K562 (cell line): ENCODE results near the gene FTL. TPM values are rescaled to one million over a fixed set of nuclear protein-coding genes. Genes with fewer than 3 reads are reported as not detected.

Source experiments
- E4F1 ChIP-seq: fragments of 250-450 bp; sonication (Bioruptor Pico); IDR thresholded peaks from 2 replicates; pipeline ENCODE4 v1.5.0; 2021; ENCODE audit warnings: mild to moderate bottlenecking, borderline replicate concordance
- HNRNPL ChIP-seq: fragments of 200-400 bp; formaldehyde crosslinking; IDR thresholded peaks from 2 replicates; pipeline ENCODE4 v1.6.1; 2017; ENCODE audit warnings: low read depth, mild to moderate bottlenecking, low read length
- HNRNPUL1 ChIP-seq: fragments of 200-400 bp; formaldehyde crosslinking; IDR thresholded peaks from 2 replicates; pipeline ENCODE4 v1.6.1; 2017; ENCODE audit warnings: low read length
- KLF10 ChIP-seq: fragments of 250-450 bp; sonication (Bioruptor Pico); IDR thresholded peaks from 2 replicates; pipeline ENCODE4 v1.6.1; 2021; ENCODE audit warnings: matching md5 sums
- MEF2D ChIP-seq: conservative IDR thresholded peaks from 2 replicates; pipeline ENCODE4 v1.6.1; 2016; ENCODE audit warnings: low read depth, missing genetic modification characterization, missing compliant biosample characterization
- NFYB ChIP-seq: IDR thresholded peaks from 2 replicates; pipeline ENCODE4 v1.6.1; 2011; ENCODE audit warnings: mild to moderate bottlenecking, moderate library complexity; ENCODE audit not compliant: insufficient read length; ENCODE audit errors: extremely low read depth
- RBFOX2 ChIP-seq: fragments of 200-400 bp; formaldehyde crosslinking; IDR thresholded peaks from 2 replicates; pipeline ENCODE4 v1.6.1; 2017; ENCODE audit warnings: low read depth, mild to moderate bottlenecking, low read length, moderate library complexity
- RFX7 ChIP-seq: fragments of 250-450 bp; sonication (Bioruptor Pico); IDR thresholded peaks from 2 replicates; pipeline ENCODE4 v1.5.1; 2021; ENCODE audit warnings: mild to moderate bottlenecking
- RNF2 ChIP-seq: sonication (generic); IDR thresholded peaks from 2 replicates; pipeline ENCODE4 v1.6.1; 2016
- SPI1 ChIP-seq: IDR thresholded peaks from 2 replicates; pipeline ENCODE4 v1.6.1; 2011; ENCODE audit warnings: low read depth, low read length, control low read depth, borderline replicate concordance
- U2AF1 ChIP-seq: fragments of 200-400 bp; formaldehyde crosslinking; optimal IDR thresholded peaks from 2 replicates; pipeline ENCODE3; 2017; ENCODE audit warnings: mild to moderate bottlenecking, low read depth, low read length, moderate library complexity
- U2AF2 ChIP-seq: fragments of 200-400 bp; formaldehyde crosslinking; optimal IDR thresholded peaks from 2 replicates; pipeline ENCODE3; 2017; ENCODE audit warnings: low read depth, mild to moderate bottlenecking, low read length
- polyA plus RNA-seq, 8 experiments: library from polyadenylated mRNA; depleted of rRNA in 4 of 8; stranded (reverse) in 5 of 8; unstranded in 3 of 8; fragments of >200 nt; fragmentation: Nextera tagmentation in 2 of 8; fragmentation: Illumina TruSeq in 1 of 8; extraction: Ambion mirVana in 2 of 8; extraction: Trizol in 1 of 8; gene quantifications; 2 replicates each; pipeline versions ENCODE4 v1.2.1 to v1.2.3, GENCODE V29; 2011 to 2014; ENCODE audit warnings: inconsistent platforms in 1 of 8, missing spikeins in 1 of 8
- total RNA-seq, 7 experiments: library from RNA; depleted of rRNA in 6 of 7; stranded (reverse); fragments of >200 nt in 6 of 7; fragmentation: Illumina TruSeq in 2 of 7; extraction: Trizol in 2 of 7; gene quantifications; 2 replicates each; pipeline versions ENCODE4 v1.2.1 to v1.2.3, GENCODE V29; 2011 to 2021; ENCODE audit warnings: low replicate concordance in 1 of 7
- TF ChIP-seq, protein P1 (sequence below): fragments of 250-450 bp; sonication (Bioruptor Pico); IDR thresholded peaks from 2 replicates; pipeline ENCODE4 v1.4.0; 2020
- TF ChIP-seq, protein P2 (sequence below): fragments of 250-450 bp; sonication (Bioruptor Pico); IDR thresholded peaks from 2 replicates; pipeline ENCODE4 v1.5.0; 2020; ENCODE audit warnings: mild to moderate bottlenecking, borderline replicate concordance
- TF ChIP-seq, protein P3 (sequence below): IDR thresholded peaks from 2 replicates; pipeline ENCODE4 v1.6.1; 2012; ENCODE audit warnings: low read depth, low read length, improper control_type of control experiment, borderline replicate concordance

Gene FTL
- total and polyA plus RNA-seq, 9 of the 15 experiments (the other 6 are each of a cell fraction or from before 2014, with no cell fraction given) = 1,231 to 27,415 (median 3,965) TPM

GRCh38 chr19:48963371-48964204, 1.5 kb upstream of the FTL start (continued):
- TF ChIP-seq, protein P1, sequence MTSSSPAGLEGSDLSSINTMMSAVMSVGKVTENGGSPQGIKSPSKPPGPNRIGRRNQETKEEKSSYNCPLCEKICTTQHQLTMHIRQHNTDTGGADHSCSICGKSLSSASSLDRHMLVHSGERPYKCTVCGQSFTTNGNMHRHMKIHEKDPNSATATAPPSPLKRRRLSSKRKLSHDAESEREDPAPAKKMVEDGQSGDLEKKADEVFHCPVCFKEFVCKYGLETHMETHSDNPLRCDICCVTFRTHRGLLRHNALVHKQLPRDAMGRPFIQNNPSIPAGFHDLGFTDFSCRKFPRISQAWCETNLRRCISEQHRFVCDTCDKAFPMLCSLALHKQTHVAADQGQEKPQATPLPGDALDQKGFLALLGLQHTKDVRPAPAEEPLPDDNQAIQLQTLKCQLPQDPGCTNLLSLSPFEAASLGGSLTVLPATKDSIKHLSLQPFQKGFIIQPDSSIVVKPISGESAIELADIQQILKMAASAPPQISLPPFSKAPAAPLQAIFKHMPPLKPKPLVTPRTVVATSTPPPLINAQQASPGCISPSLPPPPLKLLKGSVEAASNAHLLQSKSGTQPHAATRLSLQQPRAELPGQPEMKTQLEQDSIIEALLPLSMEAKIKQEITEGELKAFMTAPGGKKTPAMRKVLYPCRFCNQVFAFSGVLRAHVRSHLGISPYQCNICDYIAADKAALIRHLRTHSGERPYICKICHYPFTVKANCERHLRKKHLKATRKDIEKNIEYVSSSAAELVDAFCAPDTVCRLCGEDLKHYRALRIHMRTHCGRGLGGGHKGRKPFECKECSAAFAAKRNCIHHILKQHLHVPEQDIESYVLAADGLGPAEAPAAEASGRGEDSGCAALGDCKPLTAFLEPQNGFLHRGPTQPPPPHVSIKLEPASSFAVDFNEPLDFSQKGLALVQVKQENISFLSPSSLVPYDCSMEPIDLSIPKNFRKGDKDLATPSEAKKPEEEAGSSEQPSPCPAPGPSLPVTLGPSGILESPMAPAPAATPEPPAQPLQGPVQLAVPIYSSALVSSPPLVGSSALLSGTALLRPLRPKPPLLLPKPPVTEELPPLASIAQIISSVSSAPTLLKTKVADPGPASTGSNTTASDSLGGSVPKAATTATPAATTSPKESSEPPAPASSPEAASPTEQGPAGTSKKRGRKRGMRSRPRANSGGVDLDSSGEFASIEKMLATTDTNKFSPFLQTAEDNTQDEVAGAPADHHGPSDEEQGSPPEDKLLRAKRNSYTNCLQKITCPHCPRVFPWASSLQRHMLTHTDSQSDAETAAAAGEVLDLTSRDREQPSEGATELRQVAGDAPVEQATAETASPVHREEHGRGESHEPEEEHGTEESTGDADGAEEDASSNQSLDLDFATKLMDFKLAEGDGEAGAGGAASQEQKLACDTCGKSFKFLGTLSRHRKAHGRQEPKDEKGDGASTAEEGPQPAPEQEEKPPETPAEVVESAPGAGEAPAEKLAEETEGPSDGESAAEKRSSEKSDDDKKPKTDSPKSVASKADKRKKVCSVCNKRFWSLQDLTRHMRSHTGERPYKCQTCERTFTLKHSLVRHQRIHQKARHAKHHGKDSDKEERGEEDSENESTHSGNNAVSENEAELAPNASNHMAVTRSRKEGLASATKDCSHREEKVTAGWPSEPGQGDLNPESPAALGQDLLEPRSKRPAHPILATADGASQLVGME (CRISPR knock-in tag) = 0 out of 2 replicates have a peak, but pooled peaks have one; percentile 20
- TF ChIP-seq SPI1 = no peak
- TF ChIP-seq E4F1 (CRISPR knock-in tag) = no peak
- TF ChIP-seq RBFOX2 = peak; percentile 96
- no peak for TF ChIP-seq KLF10
- no peak for TF ChIP-seq U2AF2
- peak; percentile 81 for TF ChIP-seq MEF2D (tag)
- TF ChIP-seq, protein P2, sequence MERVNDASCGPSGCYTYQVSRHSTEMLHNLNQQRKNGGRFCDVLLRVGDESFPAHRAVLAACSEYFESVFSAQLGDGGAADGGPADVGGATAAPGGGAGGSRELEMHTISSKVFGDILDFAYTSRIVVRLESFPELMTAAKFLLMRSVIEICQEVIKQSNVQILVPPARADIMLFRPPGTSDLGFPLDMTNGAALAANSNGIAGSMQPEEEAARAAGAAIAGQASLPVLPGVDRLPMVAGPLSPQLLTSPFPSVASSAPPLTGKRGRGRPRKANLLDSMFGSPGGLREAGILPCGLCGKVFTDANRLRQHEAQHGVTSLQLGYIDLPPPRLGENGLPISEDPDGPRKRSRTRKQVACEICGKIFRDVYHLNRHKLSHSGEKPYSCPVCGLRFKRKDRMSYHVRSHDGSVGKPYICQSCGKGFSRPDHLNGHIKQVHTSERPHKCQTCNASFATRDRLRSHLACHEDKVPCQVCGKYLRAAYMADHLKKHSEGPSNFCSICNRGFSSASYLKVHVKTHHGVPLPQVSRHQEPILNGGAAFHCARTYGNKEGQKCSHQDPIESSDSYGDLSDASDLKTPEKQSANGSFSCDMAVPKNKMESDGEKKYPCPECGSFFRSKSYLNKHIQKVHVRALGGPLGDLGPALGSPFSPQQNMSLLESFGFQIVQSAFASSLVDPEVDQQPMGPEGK (CRISPR knock-in tag) = peak; percentile 43; the same call in 1 of the 2 replicates
- no peak for TF ChIP-seq HNRNPUL1
- TF ChIP-seq RFX7 (CRISPR knock-in tag) = no peak
- TF ChIP-seq RNF2 = peak; percentile 93
- TF ChIP-seq, protein P3, sequence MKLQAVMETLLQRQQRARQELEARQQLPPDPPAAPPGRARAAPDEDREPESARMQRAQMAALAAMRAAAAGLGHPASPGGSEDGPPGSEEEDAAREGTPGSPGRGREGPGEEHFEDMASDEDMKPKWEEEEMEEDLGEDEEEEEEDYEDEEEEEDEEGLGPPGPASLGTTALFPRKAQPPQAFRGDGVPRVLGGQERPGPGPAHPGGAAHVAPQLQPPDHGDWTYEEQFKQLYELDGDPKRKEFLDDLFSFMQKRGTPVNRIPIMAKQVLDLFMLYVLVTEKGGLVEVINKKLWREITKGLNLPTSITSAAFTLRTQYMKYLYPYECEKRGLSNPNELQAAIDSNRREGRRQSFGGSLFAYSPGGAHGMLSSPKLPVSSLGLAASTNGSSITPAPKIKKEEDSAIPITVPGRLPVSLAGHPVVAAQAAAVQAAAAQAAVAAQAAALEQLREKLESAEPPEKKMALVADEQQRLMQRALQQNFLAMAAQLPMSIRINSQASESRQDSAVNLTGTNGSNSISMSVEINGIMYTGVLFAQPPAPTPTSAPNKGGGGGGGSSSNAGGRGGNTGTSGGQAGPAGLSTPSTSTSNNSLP = no peak
- no peak for TF ChIP-seq U2AF1
- 0 out of 2 replicates have a peak, but pooled peaks have one; percentile 37 for TF ChIP-seq HNRNPL
- TF ChIP-seq NFYB = no peak
